HG03060 (cell line): Measurements from ENCODE around the gene KRT4.

ENCODE experiments used
- ATAC-seq: cut with Tn5 transposase; IDR thresholded peaks from one replicate; pipeline ENCODE4 v1.9.1; 2021; ENCODE audit warnings: low read depth, moderate number of reproducible peaks; ENCODE audit not compliant: unreplicated experiment

Gene KRT4

DNA sequence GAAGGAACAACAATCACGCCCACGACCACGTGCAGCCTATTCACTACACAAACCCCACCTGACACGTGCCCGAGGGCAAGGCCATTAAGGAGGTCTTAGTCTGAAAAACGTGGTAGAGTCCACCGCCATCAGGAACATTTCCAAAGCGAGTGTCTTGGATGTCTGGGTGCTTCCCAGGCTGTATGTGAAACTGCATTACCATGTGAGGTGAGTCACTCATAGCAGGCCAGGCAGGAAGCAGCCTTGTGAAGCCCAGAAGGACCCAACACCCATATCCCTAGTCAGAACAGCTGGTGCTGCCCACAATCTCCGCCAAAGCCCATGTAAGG lies 23.5 kb upstream of the KRT4 start:
- no peak for ATAC-seq

- no peak for ATAC-seq
Observed at GRCh38 chr12:52836491-52837412, 22.8 kb upstream of the KRT4 start.

GRCh38 chr12:52836042-52836466 lies 22.1 kb upstream of the KRT4 start:
- ATAC-seq: no peak

GRCh38 chr12:52835271-52836041 lies 21.5 kb upstream of the KRT4 start:
- ATAC-seq: no peak

DNA sequence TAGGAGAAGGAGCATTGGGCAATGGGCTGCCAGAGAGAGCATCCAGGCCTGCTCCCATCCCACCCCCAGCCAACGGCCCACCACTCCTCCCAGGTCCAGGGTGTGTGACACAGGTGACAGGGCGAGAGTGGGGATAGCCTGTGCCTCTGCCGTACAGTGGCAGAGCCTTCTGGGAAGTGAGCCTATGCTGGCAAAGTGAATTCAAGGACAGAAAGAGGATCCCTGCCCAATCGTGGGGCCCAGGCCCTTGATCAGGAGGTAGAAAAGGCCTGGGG lies 20.7 kb upstream of the KRT4 start:
- no peak for ATAC-seq

- no peak for ATAC-seq
Observed at GRCh38 chr12:52833922-52834726, 20.2 kb upstream of the KRT4 start, which contains the start of gene KRT79. TSS of gene KRT79 (minus strand) at chr12:52834311. CDS start at chr12:52834260, 51 bp downstream.

GRCh38 chr12:52832985-52833905 lies 19.3 kb upstream of the KRT4 start:
- no peak for ATAC-seq

- ATAC-seq: no peak
Observed at GRCh38 chr12:52832451-52832850, 18.5 kb upstream of the KRT4 start.

GRCh38 chr12:52831251-52831650 lies 17.3 kb upstream of the KRT4 start:
- ATAC-seq: no peak

DNA sequence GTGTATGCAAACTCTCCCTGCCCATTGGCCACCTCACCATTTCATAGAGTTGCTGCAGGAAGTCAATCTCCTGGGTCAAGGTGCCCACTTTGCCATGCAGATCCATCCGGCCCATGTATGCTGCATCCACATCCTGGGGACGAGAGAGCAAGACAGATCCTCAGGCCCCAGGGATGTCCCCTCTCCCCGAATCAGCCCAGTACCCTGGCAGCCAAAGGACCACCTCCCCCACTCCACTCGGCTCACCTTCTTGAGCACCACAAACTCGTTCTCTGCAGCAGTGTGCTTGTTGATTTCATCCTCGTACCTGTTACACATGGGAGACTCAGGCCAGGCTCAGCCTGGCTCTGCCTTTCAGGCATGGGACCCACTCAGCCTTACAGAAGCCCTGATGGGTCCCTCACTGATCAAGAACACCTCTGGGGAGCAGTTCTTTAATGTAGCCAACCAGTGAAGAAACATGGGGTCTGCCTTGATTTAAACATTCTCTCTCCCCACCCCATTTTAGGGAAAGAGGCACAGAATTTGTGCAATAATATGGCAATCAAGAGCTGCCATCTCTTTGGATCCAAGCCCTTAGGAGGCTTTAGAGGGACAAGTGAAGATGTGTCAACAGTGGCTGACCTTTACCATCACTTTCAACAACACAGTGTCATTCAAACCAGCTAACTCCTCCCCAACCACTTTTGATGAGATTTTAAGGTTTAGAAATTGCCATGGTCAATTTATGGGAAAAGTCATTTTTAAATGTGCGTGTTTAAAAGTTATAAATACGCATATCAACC lies 16.3 kb upstream of the KRT4 start:
- no peak for ATAC-seq

GRCh38 chr12:52828591-52829021 lies 14.7 kb upstream of the KRT4 start:
- ATAC-seq: no peak

GRCh38 chr12:52828156-52828555 lies 14.2 kb upstream of the KRT4 start:
- ATAC-seq: no peak

DNA sequence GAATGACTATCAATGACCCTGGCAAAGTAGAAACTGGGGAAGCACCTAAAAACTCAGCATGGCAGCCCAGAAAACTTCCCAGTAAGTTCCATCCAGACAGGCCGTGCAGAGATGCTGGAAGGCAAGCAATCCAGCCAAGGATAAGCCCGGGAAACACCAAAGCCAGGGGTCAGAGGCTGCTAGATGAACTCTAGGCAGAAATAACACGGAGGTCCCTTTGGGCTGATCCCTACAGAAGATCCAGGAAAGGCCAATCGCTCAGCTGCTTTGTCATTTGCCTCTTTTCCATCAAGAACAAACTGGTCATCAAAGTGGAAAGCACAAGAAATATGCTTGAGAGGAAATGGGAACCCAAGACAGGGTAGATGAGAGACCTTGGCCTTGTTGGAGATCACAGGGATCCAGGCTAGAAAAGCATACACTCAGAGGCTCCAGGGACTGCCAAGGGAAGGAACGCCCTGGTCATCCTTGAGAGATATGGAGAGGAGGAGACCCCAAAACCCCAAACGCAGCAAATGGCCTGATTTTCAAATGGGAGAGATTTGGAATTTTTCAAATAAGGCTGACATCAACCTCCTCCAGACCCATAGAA lies 13.7 kb upstream of the KRT4 start:
- no peak for ATAC-seq

GRCh38 chr12:52826611-52827498 lies 12.9 kb upstream of the KRT4 start:
- ATAC-seq: no peak

DNA sequence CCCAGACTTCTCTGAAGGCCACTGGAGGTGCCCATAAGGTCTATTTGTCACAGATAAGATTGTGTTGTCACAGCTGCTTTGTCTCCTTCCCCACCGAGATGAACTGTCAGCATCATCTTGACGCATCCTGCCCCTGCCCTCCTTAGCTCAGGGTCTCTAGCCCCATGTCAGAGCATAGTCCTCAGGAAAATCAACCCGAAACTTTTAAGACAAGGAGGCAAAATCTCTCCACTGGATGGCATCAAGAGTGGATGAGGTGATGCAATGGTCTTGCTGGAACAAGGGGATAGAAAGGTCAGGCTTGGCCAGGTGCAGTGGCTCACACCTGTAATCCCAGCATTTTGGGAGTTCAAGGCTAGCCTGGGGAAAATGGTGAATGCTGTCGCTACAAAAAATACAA lies 12.0 kb upstream of the KRT4 start:
- ATAC-seq: no peak

GRCh38 chr12:52824741-52825410 lies 11.0 kb upstream of the KRT4 start:
- ATAC-seq: no peak

GRCh38 chr12:52823761-52824450 lies 10.0 kb upstream of the KRT4 start:
- ATAC-seq: no peak
